Neuronal stem cell (in vitro differentiated cells): ENCODE measurements around the gene EIF4E1B.
A peak's percentile ranks its signal among the peaks of the same experiment; 100 is the strongest.

Source experiments
- DNase-seq: peaks from one replicate; pipeline ENCODE4 v3.0.0-alpha.2; 2013; ENCODE audit warnings: low spot score
- H2AFZ ChIP-seq: one replicate; pipeline ENCODE4 v1.6.1; 2013; ENCODE audit warnings: mild to moderate bottlenecking, low read length, inconsistent platforms
- H2AK5ac ChIP-seq: 2 replicates; pipeline ENCODE4 v1.6.1; 2013; ENCODE audit warnings: low read depth, mild to moderate bottlenecking, inconsistent platforms, low read length, moderate library complexity, mixed read lengths
- H2BK120ac ChIP-seq: 2 replicates; pipeline ENCODE4 v1.6.1; 2013; ENCODE audit warnings: low read depth, mild to moderate bottlenecking, inconsistent platforms, low read length, moderate library complexity, mixed read lengths
- H2BK12ac ChIP-seq: one replicate; pipeline ENCODE4 v1.6.1; 2013; ENCODE audit warnings: low read length, inconsistent platforms
- H2BK15ac ChIP-seq: 2 replicates; pipeline ENCODE4 v1.6.1; 2013; ENCODE audit warnings: mild to moderate bottlenecking, low read length, inconsistent platforms, mixed read lengths
- H2BK5ac ChIP-seq: one replicate; pipeline ENCODE4 v1.6.1; 2013; ENCODE audit warnings: inconsistent platforms, mild to moderate bottlenecking, low read length, moderate library complexity
- H3K14ac ChIP-seq: one replicate; pipeline ENCODE4 v1.6.1; 2013; ENCODE audit warnings: low read length, inconsistent platforms
- H3K18ac ChIP-seq: 2 replicates; pipeline ENCODE4 v1.6.1; 2013; ENCODE audit warnings: low read length, inconsistent platforms
- H3K23ac ChIP-seq: 2 replicates; pipeline ENCODE4 v1.6.1; 2013; ENCODE audit warnings: low read depth, mild to moderate bottlenecking, mixed read lengths, low read length, inconsistent platforms; ENCODE audit not compliant: poor library complexity
- H3K27ac ChIP-seq: replicated peaks from 3 replicates; pipeline ENCODE4 v1.5.1; 2013; ENCODE audit warnings: low read length, inconsistent platforms
- H3K27me3 ChIP-seq, 3 experiments: 2 replicates each; pipeline ENCODE4 v1.6.1; 2013; ENCODE audit warnings: low read length in 3 of 3, mild to moderate bottlenecking in 2 of 3, inconsistent platforms in 1 of 3, low read depth in 1 of 3, mixed read lengths in 1 of 3, moderate library complexity in 1 of 3; ENCODE audit not compliant: control insufficient read depth in 3 of 3, insufficient read depth in 3 of 3
- H3K36me3 ChIP-seq, 2 donors: replicated peaks in 1 of 2; 2 replicates each; pipeline ENCODE4 v1.6.1; 2013; ENCODE audit warnings: low read length in 2 of 2; ENCODE audit not compliant: control insufficient read depth in 2 of 2, insufficient read depth in 2 of 2
- H3K4ac ChIP-seq: 2 replicates; pipeline ENCODE4 v1.6.1; 2013; ENCODE audit warnings: inconsistent platforms, mild to moderate bottlenecking, low read length, moderate library complexity
- H3K4me1 ChIP-seq, 2 donors: 1 replicate in 1 of 2; 2 replicates in 1 of 2; pipeline ENCODE4 v1.6.1; 2013; ENCODE audit warnings: low read length in 2 of 2, low read depth in 1 of 2; ENCODE audit not compliant: control insufficient read depth in 2 of 2, insufficient read depth in 1 of 2
- H3K4me2 ChIP-seq: one replicate; pipeline ENCODE4 v1.6.1; 2013; ENCODE audit warnings: mild to moderate bottlenecking, low read length, inconsistent platforms; ENCODE audit not compliant: insufficient read depth, poor library complexity, severe bottlenecking
- H3K4me3 ChIP-seq, 2 donors: 2 replicates each; pipeline ENCODE4 v1.5.1; 2013; ENCODE audit warnings: low read length in 2 of 2, mild to moderate bottlenecking in 2 of 2, inconsistent platforms in 1 of 2, moderate library complexity in 1 of 2
- H3K79me1 ChIP-seq: one replicate; pipeline ENCODE4 v1.6.1; 2013; ENCODE audit warnings: low read depth, mild to moderate bottlenecking, inconsistent platforms, low read length, moderate library complexity
- H3K9ac ChIP-seq: one replicate; pipeline ENCODE4 v1.6.1; 2013; ENCODE audit warnings: mild to moderate bottlenecking, low read depth, low read length, inconsistent platforms; ENCODE audit not compliant: poor library complexity
- H3K9me3 ChIP-seq, 2 donors: replicated peaks in 1 of 2; 2 replicates each; pipeline versions ENCODE3 to v1.6.1; 2013; ENCODE audit warnings: low read length in 2 of 2, mild to moderate bottlenecking in 2 of 2, inconsistent platforms in 1 of 2, low read depth in 1 of 2, mixed read lengths in 1 of 2, moderate library complexity in 1 of 2; ENCODE audit not compliant: control insufficient read depth in 2 of 2, insufficient read depth in 1 of 2
- H4K8ac ChIP-seq: one replicate; pipeline ENCODE4 v1.6.1; 2013; ENCODE audit warnings: low read depth, mild to moderate bottlenecking, inconsistent platforms, low read length, moderate library complexity
- H4K91ac ChIP-seq: one replicate; pipeline ENCODE4 v1.6.1; 2013; ENCODE audit warnings: low read length, low read depth, mild to moderate bottlenecking, inconsistent platforms; ENCODE audit not compliant: poor library complexity
- WGBS, 2 donors: extraction: QIAGEN DNeasy Blood & Tissue Kit; methylation state at CpG; one replicate each; pipeline ENCODE4 v1.1.7; 2013; ENCODE audit warnings: missing lambda C conversion rate in 2 of 2, mixed read lengths in 1 of 2; ENCODE audit not compliant: insufficient read length in 2 of 2, insufficient replicate concordance in 1 of 2; ENCODE audit errors: extremely low coverage in 2 of 2; 5-methylcytosine and 5-hydroxymethylcytosine counted together

Gene EIF4E1B

DNA sequence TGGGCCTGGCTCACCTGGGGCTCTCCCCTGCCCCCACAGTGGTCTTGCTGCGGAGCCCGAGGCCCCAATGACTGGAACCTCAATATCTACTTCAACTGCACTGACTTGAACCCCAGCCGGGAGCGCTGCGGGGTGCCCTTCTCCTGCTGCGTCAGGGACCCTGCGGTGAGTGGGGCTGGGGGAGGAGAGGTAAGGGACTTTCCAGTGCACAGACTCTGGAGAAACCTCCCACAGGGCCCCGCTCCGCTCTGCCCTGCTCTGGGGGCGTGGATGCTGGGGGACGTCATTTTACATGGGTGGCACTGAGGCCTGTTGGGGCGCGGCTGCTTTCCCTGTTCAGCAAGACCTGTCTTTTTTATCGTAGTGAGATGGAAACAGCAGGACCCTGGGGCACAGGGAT, 24.4 kb downstream of the EIF4E1B start:
- Histone ChIP-seq H3K9ac (no peak overlapping the region), H3K79me1 (peaks cover 6% of the 10 kb centered on the region), H3K36me3 (peaks cover 8 to 28% of the 10 kb centered on the region in 2 donors), H3K9me3 (no peaks in the 10 kb centered on the region), H3K4me1 (no peaks in the 10 kb centered on the region), H2AK5ac (no peak overlapping the region), H3K14ac (no peak overlapping the region), H3K27me3 (no peaks in the 10 kb centered on the region), H3K27ac (no peak overlapping the region), H3K4ac (no peak overlapping the region), H2BK15ac (no peak overlapping the region), H3K18ac (no peak overlapping the region), H2AFZ (no peak overlapping the region), H3K23ac (no peak overlapping the region), H4K91ac (no peak overlapping the region), H4K8ac (no peak overlapping the region), H2BK120ac (no peak overlapping the region), H2BK5ac (no peak overlapping the region), H3K4me2 (no peak overlapping the region), H2BK12ac (no peak overlapping the region), H3K4me3 (no peak overlapping the region)
- WGBS, 2 donors, result no CpG with 5 or more reads among the region's 14 CpGs
- no peak for DNase-seq

DNA sequence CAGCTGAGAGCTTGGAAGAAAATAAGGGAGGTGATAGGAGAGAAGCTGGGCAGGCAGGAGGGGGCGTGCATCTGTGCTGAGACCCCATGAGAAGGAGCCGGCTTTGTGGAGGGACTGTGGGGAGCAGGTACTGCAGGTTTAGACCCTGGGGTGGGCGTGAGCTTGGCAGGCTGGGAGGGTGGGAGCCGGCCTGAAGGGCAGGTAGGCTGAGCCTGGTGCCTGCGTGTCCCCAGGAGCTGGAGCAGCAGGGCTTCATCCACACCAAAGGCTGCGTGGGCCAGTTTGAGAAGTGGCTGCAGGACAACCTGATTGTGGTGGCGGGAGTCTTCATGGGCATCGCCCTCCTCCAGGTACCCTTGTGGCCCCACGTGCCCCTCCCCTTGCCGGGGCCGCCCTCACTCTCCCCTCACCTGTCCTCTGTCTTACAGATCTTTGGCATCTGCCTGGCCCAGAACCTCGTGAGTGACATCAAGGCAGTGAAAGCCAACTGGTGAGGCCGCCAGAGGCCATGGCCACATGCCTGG, 26.1 kb downstream of the EIF4E1B start:
- Histone ChIP-seq H3K18ac (no peak overlapping the region), H2AK5ac (no peak overlapping the region), H3K4me3 (no peak overlapping the region), H3K79me1 (peaks cover 4% of the 10 kb centered on the region), H3K14ac (no peak overlapping the region), H3K36me3 (peaks cover 8 to 28% of the 10 kb centered on the region in 2 donors), H3K9me3 (no peaks in the 10 kb centered on the region), H3K27ac (no peak overlapping the region), H4K8ac (no peak overlapping the region), H2AFZ (no peak overlapping the region), H4K91ac (no peak overlapping the region), H2BK120ac (no peak overlapping the region), H3K4ac (no peak overlapping the region), H3K4me2 (no peak overlapping the region), H3K27me3 (no peaks in the 10 kb centered on the region), H2BK5ac (no peak overlapping the region), H3K9ac (no peak overlapping the region), H3K23ac (peak overlapping the region; percentile 28), H2BK15ac (no peak overlapping the region), H2BK12ac (no peak overlapping the region), H3K4me1 (peaks cover 0 to 2% of the 10 kb centered on the region in 2 donors)
- no CpG with 5 or more reads among the region's 13 CpGs for WGBS, 2 donors
- DNase-seq, result no peak

DNA sequence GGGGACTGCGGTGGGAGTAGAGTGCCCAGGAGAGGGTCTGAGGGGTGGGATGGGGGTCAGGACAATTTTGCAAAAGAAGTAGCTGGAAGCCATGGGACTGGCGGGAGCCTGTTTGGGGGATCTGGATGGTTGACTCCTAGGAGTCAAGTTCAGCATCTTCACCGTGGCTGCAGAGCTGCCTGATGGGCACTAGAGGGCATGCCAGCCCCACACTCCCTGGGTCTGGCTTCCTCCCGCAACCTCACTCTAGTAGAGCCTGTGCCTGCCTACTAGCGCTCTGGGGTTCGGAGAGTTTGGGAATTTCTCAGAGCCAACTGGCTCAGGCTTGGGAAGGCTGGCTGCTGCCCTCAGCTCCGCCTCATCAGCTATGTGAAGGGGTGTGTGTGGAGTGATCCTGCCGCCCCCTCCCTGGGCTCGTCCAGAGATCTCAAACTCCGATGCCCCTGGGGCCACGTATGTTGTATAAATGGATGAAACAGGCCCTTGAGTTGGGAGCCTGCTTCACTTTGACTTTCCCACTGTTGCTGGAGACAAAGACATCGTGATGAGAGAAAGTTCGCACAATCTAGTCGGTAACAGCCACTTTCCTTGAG, 27.6 kb downstream of the EIF4E1B start:
- no peak overlapping the region for H3K4ac ChIP-seq
- H2BK5ac ChIP-seq, result no peak overlapping the region
- WGBS, 2 donors, result no CpG with 5 or more reads among the region's 14 CpGs
- H3K18ac ChIP-seq, result no peak overlapping the region
- no peak overlapping the region for H4K8ac ChIP-seq
- no peak overlapping the region for H3K9ac ChIP-seq
- peaks cover 8 to 20% of the 10 kb centered on the region in 2 donors for H3K36me3 ChIP-seq
- H3K14ac ChIP-seq, result no peak overlapping the region
- peaks cover 0 to 2% of the 10 kb centered on the region in 2 donors for H3K4me1 ChIP-seq
- no peak overlapping the region for H3K23ac ChIP-seq
- no peak overlapping the region for H2BK12ac ChIP-seq
- H3K27ac ChIP-seq, result no peak overlapping the region
- H2BK15ac ChIP-seq, result no peak overlapping the region
- no peak overlapping the region for H4K91ac ChIP-seq
- H2AK5ac ChIP-seq, result no peak overlapping the region
- H3K4me2 ChIP-seq, result no peak overlapping the region
- no peaks in the 10 kb centered on the region for H3K9me3 ChIP-seq
- peaks cover 0 to 5% (median 0%) of the 10 kb centered on the region in 3 experiments for H3K27me3 ChIP-seq
- no peak overlapping the region for H2AFZ ChIP-seq
- H3K79me1 ChIP-seq, result peaks cover 2% of the 10 kb centered on the region
- no peak overlapping the region for H3K4me3 ChIP-seq
- H2BK120ac ChIP-seq, result no peak overlapping the region
- peak; percentile 48 for DNase-seq

GRCh38 chr5:176658817-176659511, 28.5 kb downstream of the EIF4E1B start:
- H2BK15ac ChIP-seq, result no peak overlapping the region
- H3K9ac ChIP-seq, result no peak overlapping the region
- H4K8ac ChIP-seq, result no peak overlapping the region
- no CpG with 5 or more reads among the region's 11 CpGs for WGBS, 2 donors
- H3K27me3 ChIP-seq, result peaks cover 0 to 5% (median 0%) of the 10 kb centered on the region in 3 experiments
- H3K18ac ChIP-seq, result no peak overlapping the region
- no peak overlapping the region for H2BK5ac ChIP-seq
- H2BK120ac ChIP-seq, result no peak overlapping the region
- no peak overlapping the region for H4K91ac ChIP-seq
- H2AK5ac ChIP-seq, result no peak overlapping the region
- no peak for DNase-seq
- H3K9me3 ChIP-seq, result no peaks in the 10 kb centered on the region
- no peak overlapping the region for H3K4me2 ChIP-seq
- H3K14ac ChIP-seq, result no peak overlapping the region
- H3K36me3 ChIP-seq, result peaks cover 3 to 11% of the 10 kb centered on the region in 2 donors
- no peaks in the 10 kb centered on the region for H3K79me1 ChIP-seq
- H3K4me1 ChIP-seq, result peaks cover 0 to 2% of the 10 kb centered on the region in 2 donors
- H3K4ac ChIP-seq, result no peak overlapping the region
- H2BK12ac ChIP-seq, result no peak overlapping the region
- H3K27ac ChIP-seq, result no peak overlapping the region
- no peak overlapping the region for H3K4me3 ChIP-seq
- no peak overlapping the region for H2AFZ ChIP-seq
- no peak overlapping the region for H3K23ac ChIP-seq
